GM08714 (cell line): Measurements from ENCODE around the gene PTTG1IP.

ENCODE experiments used
- H3K4me3 ChIP-seq: fragments of 200-500 bp; sonication (Bioruptor generic); 2 replicates; pipeline ENCODE4 v1.5.1; 2014; ENCODE audit warnings: mild to moderate bottlenecking, low read length, inconsistent platforms
- ZNF274 ChIP-seq: IDR thresholded peaks from 2 replicates; pipeline ENCODE4 v1.6.1; 2012; ENCODE audit warnings: mild to moderate bottlenecking, low read depth, low read length

PTTG1IP gene

DNA sequence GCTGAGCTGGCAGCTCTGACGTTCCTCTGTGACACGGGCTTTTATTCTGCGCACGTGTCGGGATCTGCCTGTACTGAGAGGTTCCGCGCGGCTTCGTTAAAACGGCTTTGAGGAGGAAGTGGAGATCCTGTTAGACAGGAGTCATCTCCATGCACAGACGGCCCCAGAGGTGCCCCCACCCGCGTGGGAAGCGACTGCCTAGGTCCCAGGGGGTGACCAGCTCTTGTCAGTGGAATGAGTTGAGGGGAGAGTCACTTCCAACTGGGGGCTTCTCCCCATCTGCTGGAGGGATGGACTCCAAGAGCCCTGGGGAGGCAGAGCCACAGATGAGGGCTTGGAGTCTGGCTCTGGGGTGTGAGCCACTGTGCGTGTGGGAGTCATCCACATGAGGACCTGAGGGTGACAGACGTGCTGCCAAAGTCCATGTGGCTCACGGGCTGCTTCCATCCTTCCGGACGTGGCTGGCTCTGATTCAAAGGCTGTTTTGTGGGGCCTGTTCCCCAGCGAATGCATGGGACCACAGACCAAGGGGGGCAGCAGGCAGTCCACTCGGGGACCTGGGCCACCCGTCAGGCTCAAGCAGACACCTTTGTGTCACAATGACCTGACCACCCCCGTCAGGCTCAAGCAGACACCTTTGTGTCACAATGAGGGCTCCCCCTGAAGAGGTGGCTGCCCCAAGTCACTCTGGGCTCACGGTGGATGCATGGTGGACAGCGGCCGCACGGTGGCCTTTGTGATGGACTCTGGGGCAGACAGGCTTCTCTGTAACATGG, 26.8 kb downstream of the PTTG1IP start:
- TF ChIP-seq ZNF274, result no peak
- H3K4me3 ChIP-seq, result no peak overlapping the region; the same call in 1 of the 2 replicates

DNA sequence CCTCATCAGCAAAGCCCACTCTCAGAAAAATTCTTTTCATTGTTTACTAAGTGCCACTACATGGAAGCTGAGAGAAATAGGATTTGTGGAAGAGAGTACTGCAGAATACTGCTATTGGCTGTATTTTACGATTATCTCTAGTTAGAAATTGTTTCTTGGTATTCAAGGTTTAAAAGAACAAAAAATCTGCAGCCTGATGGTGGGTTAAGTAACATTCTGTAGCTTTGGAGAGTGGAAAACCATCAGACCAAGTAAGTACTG, 27.3 kb downstream of the PTTG1IP start:
- peak overlapping the region; percentile 4; the same call in 1 of the 2 replicates for H3K4me3 ChIP-seq
- no peak for TF ChIP-seq ZNF274

DNA sequence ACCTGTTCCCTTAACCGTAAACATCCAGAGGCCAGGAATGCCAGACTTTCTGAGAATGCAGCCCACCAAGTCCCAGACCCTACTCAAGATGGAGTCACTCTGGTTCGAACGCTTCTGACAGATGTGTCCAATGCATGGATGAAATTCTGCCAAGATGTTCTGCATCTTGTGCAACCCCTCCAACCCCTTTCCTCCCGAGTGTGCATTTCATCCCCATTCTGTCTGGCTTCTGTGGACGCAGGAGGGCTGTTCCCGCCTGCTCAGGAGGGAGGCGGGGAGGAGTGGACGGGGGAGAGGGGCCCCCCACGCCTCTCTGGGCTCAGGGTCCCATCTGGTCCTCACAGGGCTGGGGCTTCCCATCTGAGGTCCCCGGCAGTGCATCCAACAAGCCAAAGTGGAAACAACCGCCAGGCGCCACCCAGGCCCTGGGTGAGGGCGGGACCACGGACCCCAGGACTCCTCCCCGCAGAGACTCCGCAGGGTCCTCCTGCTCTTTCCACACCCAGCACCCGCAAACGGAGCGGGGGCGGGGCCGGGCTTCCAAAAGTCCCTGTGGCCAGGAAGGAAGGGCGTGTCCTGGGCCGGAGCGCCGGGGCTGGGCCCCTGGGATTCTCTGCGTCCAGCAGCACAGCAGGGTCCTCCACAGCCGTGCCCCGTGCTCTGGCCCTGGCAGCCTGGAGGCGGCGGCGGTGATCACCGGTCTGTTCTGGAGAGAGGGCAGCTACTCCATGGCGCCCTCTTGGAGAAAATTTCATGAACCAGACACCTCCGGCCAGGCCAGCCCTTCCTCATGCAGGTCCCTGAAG, 27.9 kb downstream of the PTTG1IP start:
- no peak for TF ChIP-seq ZNF274
- H3K4me3 ChIP-seq, result peak overlapping the region; percentile 4; the same call in 1 of the 2 replicates

DNA sequence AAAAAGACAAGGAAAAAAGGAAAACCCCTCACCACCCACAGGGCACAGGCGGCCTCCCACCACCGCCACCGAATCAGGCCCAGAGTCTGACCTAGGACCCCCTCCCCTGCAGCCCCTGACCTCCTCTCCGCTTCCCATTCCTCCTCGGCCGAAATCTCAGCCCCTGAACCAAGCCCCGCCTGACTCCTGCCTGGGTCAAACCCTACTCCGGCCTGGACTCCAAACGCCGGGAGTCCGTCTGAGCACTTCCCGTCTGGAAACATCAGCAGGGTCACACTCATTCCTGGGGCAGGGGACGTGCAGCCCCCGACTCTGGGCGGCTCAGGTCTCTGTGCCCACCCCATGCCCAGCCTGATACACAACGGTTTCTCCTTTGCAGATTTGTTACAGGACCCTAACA, 29.2 kb downstream of the PTTG1IP start:
- H3K4me3 ChIP-seq, result no peak overlapping the region
- TF ChIP-seq ZNF274, result no peak

DNA sequence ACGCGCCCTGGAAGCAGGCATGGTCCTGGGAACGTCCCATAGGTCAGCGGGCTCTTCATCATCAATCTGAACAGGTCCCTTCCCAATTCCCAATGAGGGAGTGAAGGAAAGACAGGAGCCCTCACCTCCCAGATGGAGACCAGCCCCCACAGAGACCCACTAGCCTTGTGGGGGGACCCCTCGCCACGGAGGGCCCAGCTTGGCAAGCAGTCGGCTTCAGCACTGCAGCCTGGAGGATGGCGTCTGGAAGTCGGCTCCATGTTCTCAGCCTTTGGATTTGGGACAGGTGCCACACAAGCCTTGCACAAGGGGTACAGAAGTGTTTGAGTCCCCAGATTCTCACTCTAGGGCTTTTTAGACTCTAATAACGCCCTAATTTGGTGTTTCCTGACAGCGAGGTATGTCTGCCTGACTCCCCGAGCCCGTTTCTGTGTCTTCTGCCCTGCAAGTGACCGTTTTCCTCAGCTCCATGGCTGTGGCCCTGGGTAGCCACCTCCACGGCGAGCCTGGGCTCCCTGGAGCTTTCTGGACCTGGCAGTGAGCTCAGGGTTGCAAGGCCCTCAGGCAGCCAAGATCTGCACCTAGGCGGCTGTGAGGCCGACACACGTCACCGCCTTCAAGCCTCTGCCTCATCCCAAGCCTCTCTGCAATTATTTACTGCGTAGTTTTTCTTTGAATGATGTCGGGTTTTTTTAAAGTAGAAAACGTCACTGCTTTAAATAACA, 30.6 kb downstream of the PTTG1IP start:
- no peak overlapping the region for H3K4me3 ChIP-seq
- TF ChIP-seq ZNF274, result no peak

DNA sequence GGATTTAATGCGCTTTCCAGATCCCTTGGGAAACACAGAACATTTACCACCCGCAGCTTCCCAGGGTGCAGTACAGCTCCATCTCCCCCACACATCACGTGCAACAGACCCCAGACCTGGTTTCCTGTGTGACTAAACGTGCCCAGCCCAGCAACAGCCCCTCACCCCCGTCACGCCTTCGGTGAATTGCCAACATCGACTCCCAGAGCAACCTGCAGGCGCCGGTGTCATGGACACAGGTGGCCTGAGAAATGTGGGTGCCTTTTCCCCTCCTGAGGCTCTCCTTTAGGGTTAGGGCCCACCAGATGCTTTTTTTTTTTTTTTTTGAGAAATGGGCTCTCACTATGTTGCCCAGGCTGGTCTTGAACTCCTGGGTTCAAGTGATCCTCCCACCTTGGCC, 31.4 kb downstream of the PTTG1IP start:
- TF ChIP-seq ZNF274, result no peak
- H3K4me3 ChIP-seq, result no peak overlapping the region

DNA sequence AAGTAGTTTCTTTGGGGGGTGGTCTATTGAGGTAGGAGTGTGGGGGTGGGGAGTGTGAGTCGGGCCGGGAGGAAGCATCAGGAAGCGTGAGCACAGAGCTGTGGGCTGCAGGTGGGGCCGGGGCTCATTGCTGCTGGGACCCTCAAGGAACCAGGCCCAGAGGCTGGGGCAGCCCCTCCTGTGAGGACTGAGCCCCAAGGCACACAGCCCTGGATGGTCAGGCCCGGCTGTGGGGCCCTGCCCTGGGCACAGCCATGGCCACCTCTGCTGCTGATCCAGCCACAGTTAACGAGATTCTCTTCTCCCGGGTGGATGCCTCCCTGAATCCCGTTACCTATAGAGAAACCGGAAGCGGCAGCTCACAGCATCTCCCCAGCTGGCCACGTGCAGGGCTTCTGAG, 32.7 kb downstream of the PTTG1IP start:
- no peak for TF ChIP-seq ZNF274
- H3K4me3 ChIP-seq, result no peak overlapping the region

DNA sequence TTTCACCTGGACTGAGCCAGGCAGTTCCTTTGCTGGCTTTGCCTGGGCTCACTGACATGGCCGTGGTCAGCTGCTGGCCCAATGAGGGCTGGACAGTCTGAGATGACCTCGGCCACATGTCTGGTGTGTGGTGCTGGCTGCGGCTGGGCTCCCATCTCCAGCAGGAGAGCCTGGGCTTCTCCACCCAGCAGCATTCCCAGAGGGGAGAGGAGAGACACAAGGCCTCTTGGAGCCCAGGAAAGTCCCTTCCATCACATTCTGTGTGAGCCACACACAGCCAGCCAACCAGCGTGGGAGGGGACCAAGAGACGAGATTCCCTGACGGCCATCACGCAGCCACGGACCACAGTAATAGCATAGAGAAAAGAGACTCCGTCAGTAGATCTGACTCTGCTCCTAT, 34.5 kb downstream of the PTTG1IP start:
- no peak overlapping the region for H3K4me3 ChIP-seq
- TF ChIP-seq ZNF274, result no peak

DNA sequence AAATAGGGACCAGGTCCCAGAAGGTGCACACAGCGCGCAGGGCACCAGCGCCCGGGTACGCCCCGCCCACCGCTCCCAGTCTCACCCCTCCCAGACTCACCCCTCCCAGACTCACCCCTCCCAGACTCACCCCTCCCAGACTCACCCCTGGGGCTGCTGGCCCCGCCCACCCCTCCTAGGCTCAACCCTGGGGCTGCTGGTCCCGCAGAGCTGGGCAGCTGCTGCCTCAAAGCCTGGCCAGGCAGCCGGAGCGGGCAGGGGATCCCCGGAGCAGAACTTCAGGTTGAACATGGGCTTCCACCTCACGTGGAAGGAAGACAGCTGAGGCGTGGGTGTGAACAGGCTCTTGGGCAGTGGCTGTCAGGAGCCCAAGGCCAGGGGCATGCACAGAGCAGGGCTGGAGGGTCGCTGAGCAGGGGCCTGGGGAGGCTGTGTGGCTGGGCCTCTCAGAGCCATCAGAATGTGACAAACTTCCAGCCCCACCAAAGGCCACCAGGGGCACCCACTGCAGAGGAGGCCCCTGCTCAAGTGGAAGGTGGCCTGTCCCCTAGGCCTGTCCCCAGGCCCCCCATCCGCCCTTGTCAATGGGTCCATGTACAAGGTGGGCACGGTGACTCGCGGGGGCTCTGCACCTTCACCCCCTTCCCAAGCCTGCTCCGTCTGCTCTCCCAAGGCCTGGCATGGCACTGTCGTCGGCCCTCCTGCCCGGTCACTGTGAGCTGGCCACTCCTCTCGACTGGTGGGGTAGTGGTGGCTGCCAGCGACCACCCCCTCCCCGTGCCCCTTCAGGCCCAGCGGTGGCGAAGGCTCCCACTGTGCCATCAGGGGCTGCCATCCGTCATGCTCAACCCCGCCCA, 35.2 kb downstream of the PTTG1IP start:
- no peak overlapping the region for H3K4me3 ChIP-seq
- TF ChIP-seq ZNF274, result no peak

DNA sequence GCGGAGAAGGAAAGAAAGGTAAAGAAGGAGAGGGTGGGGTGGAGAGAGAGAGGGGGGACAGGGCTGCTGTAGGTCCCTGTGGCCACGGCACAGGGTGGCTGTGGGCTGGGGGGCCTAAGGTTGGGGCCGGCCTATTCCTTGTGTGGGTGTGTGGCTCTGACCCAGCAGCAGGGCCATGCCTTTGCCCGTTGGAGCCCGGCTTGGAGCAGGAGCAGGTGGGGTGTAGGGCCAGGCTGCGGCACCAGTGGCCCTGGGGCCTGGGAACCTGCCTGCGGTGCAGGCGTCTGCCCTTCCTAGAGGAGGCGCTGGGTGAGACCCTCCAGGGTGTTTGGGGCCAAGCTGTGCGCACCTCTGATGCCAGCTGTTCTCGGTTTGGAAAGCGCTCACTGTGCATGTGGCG, 36.0 kb downstream of the PTTG1IP start:
- no peak for TF ChIP-seq ZNF274
- no peak overlapping the region for H3K4me3 ChIP-seq

DNA sequence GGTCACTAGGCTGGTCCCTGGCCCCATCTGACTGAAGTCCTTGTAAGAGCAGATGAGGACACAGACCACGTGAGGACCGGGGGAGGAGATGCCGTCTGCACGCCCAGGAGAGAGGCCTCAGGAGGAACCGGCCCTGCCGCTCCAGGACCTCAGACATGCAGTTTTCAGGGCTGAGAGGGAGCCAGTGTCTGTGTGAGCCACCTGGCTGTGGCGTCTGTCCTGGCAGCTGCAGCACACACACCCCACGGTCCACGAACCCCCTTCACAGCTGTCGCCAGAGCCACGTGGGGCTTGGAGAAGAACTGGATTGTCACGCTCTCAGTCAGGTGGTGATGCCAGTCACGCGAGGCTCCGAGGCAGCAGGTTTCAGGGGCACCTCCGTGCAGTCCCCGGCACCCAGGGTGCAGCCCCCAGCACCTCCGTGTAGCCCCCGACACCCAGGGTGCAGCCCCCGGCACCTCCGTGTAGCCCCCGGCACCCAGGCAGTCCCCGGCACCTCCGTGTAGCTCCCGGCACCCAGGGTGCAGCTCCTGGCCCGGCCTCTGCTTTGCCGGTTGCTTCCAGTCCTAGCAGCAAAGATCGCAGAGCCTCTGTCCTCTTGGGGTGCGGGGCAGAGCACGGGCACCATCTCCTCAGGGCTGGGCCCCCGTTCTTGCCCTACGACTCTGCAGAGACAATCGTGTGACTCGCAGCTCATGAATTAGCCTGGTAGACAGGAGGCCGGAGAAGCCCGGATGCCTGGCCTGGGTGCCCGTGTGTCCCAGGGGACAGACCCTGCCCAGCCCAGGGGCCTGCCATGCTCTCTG, 36.6 kb downstream of the PTTG1IP start:
- no peak overlapping the region for H3K4me3 ChIP-seq
- TF ChIP-seq ZNF274, result no peak

DNA sequence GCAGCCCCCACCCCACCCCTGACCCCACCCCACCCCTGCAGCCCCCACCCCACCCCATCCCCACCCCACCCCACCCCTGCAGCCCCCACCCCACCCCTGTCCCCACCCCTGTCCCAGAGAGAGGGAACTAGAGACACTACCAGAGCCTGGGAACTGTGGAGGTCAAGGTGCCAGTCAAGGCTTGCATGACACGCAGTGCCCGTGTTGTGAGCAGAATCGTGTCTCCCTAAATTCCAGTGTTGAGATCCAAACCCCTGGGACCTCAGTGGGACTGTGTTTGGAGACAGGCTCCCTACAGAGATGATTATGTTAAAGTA, 37.2 kb downstream of the PTTG1IP start:
- TF ChIP-seq ZNF274, result no peak
- H3K4me3 ChIP-seq, result no peak overlapping the region

DNA sequence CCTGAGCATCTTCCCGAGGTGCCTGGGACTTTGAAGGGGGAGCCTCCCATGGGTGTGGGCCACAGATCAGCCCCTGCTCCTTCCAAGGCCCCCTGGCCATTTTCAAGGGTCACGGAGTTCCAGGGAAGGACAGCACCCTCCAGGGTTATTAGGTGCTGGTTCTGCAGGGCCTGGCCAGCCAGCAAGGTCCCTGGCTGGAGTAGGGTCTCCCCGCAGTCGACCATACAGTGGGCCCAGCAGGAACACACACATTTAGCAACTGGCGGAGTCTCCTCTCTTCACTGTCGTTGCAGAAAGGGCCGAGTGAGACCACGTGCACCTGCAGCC, 37.9 kb downstream of the PTTG1IP start:
- no peak for TF ChIP-seq ZNF274
- no peak overlapping the region for H3K4me3 ChIP-seq

DNA sequence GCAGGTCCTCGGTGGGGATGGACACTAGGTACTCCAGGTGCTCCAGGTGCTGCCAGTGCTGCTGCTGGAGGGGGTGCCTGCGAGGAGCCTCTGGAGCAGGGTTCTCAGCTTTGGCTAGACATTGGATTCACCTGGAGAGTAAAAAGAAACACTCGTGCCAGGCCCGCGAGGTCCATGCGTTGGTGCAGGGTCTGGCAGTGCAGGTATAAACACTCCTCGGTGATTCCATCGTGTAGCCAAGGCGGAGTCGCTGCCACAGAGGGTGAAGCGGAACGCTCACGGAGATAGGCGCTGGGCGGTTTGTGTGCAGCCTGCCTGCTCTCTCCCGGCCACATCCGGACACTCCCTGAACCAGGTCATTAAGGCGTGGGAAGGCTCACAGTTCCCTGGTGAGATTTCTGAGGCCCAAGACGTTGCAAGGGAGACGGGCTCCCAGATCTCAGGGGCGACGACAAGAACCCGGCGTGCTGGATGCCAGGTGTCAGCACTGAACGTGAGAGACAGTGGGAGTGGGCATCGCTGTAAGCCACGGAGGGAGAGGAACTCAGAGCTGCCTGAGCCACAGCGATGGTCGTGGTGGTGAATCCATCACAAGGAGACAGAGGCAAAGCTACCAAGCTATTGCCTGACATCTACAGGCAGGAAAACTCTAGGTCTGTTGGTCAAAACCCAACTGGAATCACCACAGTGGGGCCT, 38.4 kb downstream of the PTTG1IP start:
- no peak for TF ChIP-seq ZNF274
- no peak overlapping the region for H3K4me3 ChIP-seq
